Mononuclear cell (primary cell): Measurements from ENCODE around the gene NDUFB3. TPM values are rescaled to one million over a fixed set of nuclear protein-coding genes. Genes with fewer than 3 reads are reported as not detected.

ENCODE experiments used
- H3K27me3 ChIP-seq: 2 replicates; pipeline ENCODE4 v1.6.0; 2011; ENCODE audit warnings: low read length, control low read depth; ENCODE audit not compliant: insufficient read depth
- H3K4me1 ChIP-seq: 2 replicates; pipeline ENCODE4 v1.5.1; 2011; ENCODE audit warnings: mild to moderate bottlenecking, low read length, control low read depth; ENCODE audit not compliant: insufficient read depth
- H3K4me3 ChIP-seq: 2 replicates; pipeline ENCODE4 v1.5.1; 2011; ENCODE audit warnings: mild to moderate bottlenecking, low read length, moderate library complexity
- H3K9me3 ChIP-seq: 2 replicates; pipeline ENCODE4 v1.5.1; 2011; ENCODE audit warnings: low read depth, mild to moderate bottlenecking, control low read depth, low read length
- total RNA-seq: library from RNA; depleted of rRNA; stranded (reverse); fragments of >200 nt; gene quantifications from one replicate; pipeline ENCODE4 v1.2.3, GENCODE V29; 2012

Gene NDUFB3
- total RNA-seq, 1 donor = 13.9 TPM

GRCh38 chr2:201132518-201132917 is 60.7 kb downstream of the NDUFB3 start:
- Histone ChIP-seq H3K9me3 (no peaks in the 10 kb centered on the region), H3K27me3 (no peaks in the 10 kb centered on the region), H3K4me1 (peaks cover 56% of the 10 kb centered on the region), H3K4me3 (no peak overlapping the region)

Other genes with a start within 250 kb of the NDUFB3 start
- 635 TPM for gene CLK1, start 207.3 kb upstream of the NDUFB3 start, total RNA-seq
- 25.9 TPM for gene PPIL3, start 182.9 kb upstream of the NDUFB3 start, total RNA-seq
- gene NIF3L1, start 182.6 kb upstream of the NDUFB3 start, total RNA-seq = 8.5 TPM
- gene ORC2, start 108.3 kb upstream of the NDUFB3 start, total RNA-seq = 12.1 TPM
- 39.3 TPM for gene HYCC2, start 330 bp upstream of the NDUFB3 start, total RNA-seq
- gene CFLAR, start 44.2 kb downstream of the NDUFB3 start, total RNA-seq = 376 TPM
- 29.7 TPM for gene CASP10, start 111.1 kb downstream of the NDUFB3 start, total RNA-seq
- gene CASP8, start 188.5 kb downstream of the NDUFB3 start, total RNA-seq = 129 TPM